ENCODE measurements around the gene ABLIM1.

DNA sequence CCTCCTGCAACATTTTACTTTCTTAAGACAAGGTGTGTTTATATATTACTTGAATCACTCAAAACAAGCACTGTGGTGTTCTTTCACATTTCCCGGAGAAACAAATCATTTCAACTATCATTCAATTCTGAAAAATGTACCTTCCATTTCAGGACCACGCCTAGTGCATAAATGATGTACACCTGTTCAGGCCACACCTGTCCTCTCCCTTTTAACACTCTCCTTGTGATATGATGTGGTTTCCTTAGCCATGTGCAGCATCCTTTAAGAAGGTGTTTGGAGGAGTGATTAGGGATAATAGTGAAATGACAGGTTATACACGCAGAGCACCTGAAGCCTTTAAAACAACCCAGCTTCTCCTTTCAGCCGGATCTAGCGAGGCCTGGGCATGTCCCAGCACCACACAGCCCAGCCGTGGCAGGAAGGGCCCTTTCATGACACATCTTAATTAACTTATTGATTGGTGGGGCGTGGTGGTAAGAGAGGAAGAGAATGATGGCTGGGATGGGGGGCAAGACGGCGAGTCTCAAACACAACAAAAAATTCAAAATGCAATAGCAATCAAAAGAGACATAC lies 26.9 kb downstream of the ABLIM1 start:
- TF ChIP-seq YY1 (IDR thresholded peaks at IDR 0.05; ENCODE audit: low read depth) (no peak), TAF1 (IDR thresholded peaks at IDR 0.05; ENCODE audit: low read depth) (no peak), RAD21 (IDR thresholded peaks at IDR 0.05; ENCODE audit: low read depth) (no peak), ZBTB7A (IDR thresholded peaks at IDR 0.05; ENCODE audit: low read depth) (no peak), EP300 (IDR thresholded peaks at IDR 0.05; ENCODE audit: borderline replicate concordance) (no peak), CEBPB (IDR thresholded peaks at IDR 0.05) (no peak)

All from Ishikawa (cell line).